Activated T-cell treated with anti-CD3 and anti-CD28 coated beads for 24 hours (primary cell): ENCODE results near the gene RAB3GAP1.
"Not testable (repeated sequence)": the region's sequence is repeated elsewhere in the genome, so short reads cannot be mapped to it uniquely, and the experiment has no call there.

Experiments
- DNase-seq: peaks from one replicate; pipeline ENCODE4 v3.0.0-alpha.2; 2020; ENCODE audit warnings: low read depth

The RAB3GAP1 gene

GRCh38 chr2:135105513-135106316, 53.6 kb downstream of the RAB3GAP1 start:
- DNase-seq: not testable (repeated sequence)

DNA sequence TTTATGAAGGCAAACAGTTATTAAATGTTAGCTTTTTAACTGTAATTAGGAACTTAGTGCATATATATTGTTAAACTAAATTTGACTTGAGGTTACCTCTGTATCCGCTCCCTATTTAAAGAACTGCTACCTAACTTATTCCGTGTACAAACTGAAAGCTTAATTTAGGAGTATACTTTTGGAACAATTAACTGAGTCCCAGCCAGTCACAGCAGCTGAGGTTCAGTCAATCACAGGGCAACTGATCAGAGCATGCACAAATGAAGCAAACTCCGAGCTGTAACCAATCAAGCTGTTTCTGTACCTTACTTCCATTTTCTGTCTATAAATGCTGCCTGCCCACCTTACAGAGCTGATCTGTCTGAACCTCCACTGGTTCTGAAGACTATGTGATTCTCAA, 61.2 kb downstream of the RAB3GAP1 start:
- DNase-seq: no peak

DNA sequence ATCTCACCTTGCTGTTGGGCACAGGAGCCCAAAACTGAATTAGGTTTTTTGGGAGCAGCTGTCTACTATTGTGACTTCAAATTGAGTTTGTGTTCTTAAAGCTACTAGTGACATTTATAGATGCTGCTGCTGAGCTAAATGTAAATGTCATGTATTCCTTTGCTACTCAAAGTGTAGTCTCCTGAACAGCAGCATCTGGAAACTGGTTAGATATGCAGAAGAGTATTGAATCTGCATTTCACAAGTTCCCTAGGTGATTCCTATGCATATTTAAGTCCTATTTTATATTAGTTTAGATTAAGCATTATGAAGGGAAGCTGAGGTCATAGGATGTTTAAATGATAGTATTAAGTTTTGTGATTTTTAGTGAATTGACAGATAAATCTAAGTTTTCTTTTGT, 67.5 kb downstream of the RAB3GAP1 start:
- no peak for DNase-seq

DNA sequence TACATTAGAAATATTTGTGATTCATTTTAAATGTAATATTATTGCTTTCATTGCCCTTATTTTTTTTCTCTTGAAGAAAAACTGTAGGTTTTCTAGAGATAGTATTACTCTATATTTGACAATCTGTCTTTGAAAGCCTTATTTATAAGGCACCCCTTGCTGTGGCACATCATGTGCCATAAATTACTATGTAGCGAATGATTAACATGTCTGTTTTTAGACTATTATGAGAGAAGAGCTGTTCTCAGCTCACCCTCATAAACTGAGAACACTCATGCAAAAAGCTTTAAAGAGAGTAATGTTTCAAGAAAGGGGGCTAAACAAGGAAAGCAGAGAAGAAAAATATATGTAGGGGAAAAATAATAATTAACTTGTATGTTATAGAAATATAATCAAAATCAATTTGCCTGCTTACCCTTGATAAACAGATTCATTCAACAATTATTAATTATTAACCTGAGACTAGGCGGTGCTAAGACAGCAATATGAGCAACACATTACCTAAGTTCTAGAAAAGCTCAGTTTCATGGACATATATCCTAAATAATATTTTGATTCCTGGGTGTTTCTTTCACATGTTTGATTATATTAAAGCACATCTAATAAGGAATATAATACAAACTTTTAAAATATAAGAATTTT, 69.0 kb downstream of the RAB3GAP1 start:
- DNase-seq: no peak

DNA sequence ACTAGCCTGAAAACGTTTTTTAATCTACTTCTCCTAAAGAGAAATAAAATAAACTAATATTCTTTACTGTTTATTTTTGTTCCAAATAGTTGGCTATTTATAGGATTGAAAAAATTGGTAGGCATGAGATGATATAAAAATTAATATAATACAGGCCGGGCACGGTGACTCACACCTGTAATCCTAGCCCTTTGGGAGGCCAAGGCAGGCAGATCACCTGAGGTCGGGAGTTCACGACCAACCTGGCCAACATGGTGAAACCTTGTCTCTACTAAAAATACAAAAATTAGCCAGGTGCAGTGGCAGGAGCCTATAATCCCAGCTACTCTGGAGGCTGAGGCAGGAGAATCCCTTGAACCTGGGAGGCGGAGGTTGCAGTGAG, 69.6 kb downstream of the RAB3GAP1 start:
- DNase-seq: not testable (repeated sequence)

DNA sequence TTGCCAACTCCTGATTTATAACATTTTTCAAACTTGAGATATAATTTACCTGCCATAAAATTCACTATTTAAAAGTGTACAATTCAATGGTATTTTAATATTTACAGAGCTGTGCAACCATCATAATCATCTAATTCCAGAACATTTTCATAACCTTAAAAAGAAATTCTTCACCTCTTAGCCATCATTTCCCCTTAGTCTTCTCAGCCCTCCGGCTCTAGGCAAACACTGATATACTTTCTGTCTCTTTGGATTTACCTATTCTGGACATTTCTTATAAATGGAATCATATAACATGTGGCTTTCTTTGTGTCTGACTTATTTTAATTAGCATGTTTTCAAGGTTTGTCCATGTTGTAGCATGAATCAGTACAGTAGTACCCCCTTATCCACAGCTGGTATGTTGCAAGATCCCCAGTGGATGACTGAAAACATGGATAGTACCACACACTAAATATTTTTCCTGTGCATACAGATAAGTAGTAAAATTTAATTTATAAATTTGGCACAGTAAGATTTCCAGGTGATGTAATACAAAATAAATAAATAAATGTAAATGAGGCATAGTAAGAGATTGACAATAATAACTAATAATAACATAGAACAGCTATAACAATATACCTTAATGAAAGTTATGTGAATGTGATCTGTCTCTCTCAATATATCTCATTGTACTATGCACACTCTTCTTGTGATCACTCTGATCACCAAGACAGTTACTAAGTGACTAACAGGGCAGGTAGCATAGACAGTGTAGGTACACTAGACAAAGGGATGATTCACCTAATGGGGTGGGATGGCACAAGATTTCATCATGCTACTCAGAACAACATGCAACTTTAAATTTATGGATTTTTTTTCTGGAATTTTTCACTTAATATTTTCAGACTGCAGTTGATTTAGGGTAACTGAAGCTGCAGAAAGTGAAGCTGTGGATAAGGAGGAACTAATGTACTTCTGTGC, 73.1 kb downstream of the RAB3GAP1 start:
- DNase-seq: no peak

- DNase-seq: no peak
Measured at GRCh38 chr2:135125940-135126339, 73.8 kb downstream of the RAB3GAP1 start.

DNA sequence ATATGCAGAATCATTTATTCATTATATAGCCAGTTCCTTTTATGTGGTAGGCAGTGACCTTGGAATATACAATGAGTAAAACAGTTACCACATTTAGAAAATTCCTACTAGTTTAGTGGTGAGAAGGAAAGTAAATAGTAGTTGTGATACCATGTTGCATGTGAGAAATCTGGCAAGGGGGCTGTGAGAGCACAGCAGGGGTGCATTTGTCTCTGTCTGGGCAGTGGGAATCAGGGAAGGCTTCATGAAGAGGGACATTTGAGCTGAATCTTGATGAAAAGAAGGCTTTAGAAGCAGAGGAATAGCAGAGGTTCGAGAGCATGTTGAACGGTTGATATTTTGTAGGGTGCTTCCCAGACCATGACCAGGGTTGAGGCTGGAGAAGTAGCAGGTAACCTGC, 78.7 kb downstream of the RAB3GAP1 start:
- DNase-seq: no peak

DNA sequence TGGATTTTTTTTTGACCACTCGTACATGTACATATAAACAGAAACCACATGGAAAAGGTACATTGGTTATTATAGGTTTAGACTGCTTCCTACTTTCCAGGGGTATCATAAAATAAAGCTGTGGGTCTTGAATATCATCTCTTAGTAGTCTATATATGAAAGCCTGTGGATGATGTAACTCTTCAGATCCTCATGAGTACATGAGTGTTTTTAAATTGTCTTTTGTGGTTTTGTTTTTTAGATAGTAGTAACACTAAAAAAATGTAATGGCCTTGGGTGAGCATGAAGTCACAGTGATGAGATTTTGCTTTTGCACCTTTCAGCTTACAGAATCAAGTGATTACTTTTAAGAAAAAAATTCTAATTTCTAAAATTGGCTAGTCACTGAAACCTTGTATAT, 80.2 kb downstream of the RAB3GAP1 start:
- DNase-seq: no peak

DNA sequence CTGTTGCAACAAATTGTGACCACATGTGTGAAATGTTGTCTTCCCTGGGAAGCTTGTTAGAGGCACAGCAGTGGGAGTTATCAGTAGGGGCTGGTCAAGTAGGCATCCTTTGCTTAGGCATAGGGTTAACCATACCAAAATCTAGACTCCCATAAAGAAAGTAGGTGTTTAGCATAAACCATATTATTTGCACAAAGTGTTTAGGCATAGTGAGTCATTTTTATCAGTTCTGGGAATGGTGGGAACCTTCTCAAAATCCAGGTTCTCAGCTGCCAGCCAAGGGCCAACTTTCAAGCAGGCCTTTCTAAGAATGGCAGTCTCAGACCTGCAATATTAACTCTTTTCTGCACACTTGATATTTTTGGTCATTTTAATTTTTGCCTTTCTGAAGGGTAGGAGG, 88.5 kb downstream of the RAB3GAP1 start:
- no peak for DNase-seq

GRCh38 chr2:135142323-135142722, 90.2 kb downstream of the RAB3GAP1 start:
- no peak for DNase-seq

GRCh38 chr2:135144343-135144742, 92.3 kb downstream of the RAB3GAP1 start:
- no peak for DNase-seq

GRCh38 chr2:135149251-135149650, 97.2 kb downstream of the RAB3GAP1 start:
- DNase-seq: no peak

DNA sequence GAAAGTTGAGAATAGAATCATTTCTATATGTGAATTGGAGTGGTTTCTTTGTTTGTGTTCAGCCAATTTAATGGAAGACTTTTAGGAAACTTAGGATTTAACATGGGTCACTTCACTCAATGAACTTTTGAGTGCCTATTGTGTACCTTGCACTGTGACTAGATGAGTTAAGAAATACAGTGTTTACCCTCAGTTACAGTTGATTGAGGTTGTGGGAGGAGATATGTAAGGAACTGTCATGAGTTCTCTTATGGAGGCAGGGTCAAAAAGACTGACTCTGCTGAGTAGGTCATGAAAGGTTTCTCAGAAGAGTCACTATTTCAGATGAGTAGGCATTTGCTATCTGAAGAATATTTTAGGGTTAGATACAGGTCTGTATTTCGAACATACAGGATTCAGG, 98.6 kb downstream of the RAB3GAP1 start:
- DNase-seq: no peak

DNA sequence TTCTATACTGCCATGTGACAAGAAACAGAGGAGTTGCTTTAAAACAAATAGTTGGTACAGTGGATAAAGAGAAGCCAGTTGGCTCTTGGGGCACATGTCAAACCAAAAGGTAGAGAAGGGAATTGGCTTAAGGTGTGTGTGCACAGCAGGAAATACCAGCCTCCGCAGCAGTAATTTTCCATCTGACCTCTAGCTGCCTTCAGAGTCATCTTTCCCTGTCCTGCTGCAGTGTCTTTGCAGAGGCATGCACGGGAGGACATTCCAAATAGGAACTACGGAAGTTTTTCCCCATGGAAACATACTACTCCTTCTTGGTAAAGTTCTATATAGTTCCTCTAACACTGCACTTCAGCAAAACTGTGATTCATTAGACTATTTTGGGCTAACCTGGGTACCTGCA, 99.5 kb downstream of the RAB3GAP1 start:
- no peak for DNase-seq

DNA sequence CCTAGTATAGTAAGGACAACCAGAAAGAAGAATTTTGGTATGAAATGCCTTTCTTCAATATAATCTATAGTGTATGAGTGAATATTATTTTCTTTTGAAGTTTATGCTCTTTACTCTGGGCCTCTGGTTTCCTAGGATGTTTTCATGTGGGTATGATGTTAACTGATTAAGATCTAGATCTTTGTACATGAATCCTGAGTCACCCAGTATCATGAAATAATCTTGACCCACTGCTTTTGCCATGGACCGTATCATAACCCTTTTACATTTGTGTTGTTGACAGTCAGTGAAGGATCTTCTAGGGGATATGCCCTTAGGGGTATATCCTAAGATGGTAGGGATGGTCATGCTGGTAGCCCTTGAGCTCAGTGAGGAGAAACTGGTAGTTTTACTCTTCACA, 100.3 kb downstream of the RAB3GAP1 start:
- DNase-seq: no peak

DNA sequence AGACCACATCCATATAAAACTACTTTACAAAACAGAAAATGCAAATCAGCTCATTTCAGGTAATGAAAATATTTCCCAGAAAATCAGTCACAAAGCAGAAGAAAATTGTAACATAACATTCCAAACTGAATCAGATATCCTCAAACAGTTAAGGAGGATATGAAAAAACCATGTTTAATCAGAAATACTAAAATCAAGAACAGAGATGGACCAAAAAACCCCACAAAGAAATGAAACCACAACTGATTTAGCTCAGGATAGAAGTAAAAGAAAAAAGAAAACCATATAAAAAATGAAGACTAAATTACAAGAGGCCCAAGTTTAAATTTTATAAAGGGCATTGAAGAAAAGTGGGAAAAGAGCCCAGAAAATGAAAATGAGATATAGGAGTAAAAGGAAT, 102.9 kb downstream of the RAB3GAP1 start:
- DNase-seq: no peak

DNA sequence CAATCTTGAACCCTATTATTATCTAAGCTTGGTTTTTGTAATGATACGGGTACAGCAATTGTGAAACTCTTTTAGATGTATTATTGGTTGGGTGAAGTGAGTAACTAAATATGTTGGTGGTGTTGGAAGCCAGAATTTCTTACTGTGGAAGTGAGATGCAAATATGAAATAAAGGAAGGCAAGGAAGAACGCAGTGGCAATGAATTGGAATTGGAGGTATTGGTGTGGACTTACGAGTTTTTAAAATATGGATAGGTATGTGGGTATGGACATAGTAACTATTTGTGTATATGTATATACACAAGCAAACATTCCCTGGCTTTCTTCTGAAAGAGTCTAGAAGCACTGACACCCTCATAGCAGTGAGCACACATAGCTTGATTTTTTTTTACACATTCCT, 105.8 kb downstream of the RAB3GAP1 start:
- no peak for DNase-seq

DNA sequence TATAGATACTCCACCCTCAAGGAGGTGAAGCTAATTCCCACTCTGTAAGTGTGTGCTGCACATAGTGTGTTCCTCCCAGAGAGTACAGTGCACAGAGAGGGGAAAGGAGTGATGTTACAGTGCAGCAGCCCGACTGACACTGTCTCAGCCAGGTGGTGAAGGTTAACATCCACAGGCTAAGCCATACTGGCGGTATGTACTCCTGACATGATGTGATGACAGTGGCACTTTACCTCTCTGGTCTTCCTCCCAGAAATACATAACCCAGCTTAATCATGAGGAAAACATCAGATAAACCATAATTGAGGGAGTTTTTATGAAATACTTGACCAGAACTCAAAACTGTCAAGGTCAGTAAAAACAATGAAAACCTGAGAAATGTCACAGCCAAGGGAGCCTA, 107.1 kb downstream of the RAB3GAP1 start:
- no peak for DNase-seq

GRCh38 chr2:135162377-135162776, 110.3 kb downstream of the RAB3GAP1 start:
- no peak for DNase-seq

DNA sequence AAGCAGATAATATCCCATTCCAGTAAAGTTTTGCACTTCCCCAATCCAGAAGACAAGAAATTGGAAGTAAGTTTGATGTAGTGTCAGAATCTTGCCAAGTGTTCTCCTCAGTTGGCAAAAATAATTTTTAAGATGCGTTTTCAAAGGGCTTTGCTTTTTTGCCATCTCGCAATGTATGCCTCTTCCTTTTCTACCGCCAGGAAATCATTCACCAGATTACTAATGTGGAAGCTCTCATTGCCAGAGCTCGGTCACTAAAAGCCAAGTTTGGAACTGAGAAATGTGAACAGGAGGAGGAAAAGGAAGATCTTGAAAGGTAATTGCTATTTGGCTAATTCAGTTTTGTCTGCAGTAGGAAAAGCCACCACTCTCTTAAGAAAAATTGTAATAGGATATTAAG, 110.7 kb downstream of the RAB3GAP1 start:
- DNase-seq: no peak

DNA sequence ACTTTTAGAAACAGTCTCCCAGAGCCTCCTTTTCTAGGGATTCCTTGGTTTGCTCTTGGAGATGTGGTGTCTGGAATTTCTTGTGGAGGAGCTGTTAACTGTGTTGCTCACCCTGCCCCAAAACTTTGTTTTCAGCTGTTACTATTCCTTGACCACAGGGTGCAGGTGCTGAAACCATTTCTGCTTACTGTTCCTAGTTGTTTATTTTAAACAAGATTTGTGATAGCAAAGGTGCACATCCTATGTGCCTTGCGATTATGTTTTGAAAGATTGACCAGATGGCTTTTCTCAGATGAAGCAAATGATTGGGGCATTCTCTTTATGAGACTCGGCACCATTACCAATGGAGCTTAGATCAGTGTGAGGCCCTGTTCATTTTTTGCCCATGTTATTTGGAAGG, 111.2 kb downstream of the RAB3GAP1 start:
- no peak for DNase-seq

DNA sequence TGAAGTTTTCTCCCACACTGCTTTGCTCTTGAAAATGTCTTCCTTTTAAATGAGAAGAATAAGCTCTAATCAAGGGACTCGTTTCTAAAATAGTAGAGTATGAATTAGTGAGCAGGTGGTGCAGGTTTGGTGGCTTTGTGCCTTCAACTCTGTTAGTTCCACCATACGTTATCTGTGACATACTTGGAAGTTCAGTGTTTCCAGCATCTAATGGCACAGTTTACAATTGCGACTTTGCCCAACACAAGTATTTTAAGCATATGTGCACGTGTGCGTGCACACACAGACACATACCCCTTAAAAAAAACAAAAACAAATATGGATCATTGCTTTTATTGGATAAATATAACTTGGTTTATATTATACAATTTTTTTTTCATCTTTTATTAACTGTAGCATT, 111.8 kb downstream of the RAB3GAP1 start:
- no peak for DNase-seq
